ENCODE measurements around the gene FAM167B.

Gene FAM167B

DNA sequence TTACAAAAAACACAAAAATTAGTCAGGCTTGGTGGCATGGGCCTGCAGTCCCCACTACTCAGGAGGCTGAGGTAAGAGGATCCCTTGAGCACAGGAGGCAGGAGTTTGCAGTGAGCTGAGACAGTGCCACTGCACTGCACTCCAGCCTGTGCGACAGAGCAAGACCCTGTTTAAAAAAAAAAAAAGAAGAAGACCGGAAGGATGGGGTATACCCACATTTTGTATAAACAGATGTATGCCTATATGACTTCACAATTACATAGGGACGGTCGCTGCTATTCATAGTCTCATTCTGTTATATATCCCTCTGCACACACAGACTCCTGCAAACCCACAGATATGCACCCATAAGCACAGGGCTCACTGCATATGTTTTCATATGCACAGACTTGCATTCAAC is 16.7 kb downstream of the FAM167B start:
- DNase-seq (ENCODE audit: low spot score) = no peak
- no peak overlapping the region for H3K27ac ChIP-seq
- H3K4me3 ChIP-seq = no peak overlapping the region
- TF ChIP-seq, protein P1, sequence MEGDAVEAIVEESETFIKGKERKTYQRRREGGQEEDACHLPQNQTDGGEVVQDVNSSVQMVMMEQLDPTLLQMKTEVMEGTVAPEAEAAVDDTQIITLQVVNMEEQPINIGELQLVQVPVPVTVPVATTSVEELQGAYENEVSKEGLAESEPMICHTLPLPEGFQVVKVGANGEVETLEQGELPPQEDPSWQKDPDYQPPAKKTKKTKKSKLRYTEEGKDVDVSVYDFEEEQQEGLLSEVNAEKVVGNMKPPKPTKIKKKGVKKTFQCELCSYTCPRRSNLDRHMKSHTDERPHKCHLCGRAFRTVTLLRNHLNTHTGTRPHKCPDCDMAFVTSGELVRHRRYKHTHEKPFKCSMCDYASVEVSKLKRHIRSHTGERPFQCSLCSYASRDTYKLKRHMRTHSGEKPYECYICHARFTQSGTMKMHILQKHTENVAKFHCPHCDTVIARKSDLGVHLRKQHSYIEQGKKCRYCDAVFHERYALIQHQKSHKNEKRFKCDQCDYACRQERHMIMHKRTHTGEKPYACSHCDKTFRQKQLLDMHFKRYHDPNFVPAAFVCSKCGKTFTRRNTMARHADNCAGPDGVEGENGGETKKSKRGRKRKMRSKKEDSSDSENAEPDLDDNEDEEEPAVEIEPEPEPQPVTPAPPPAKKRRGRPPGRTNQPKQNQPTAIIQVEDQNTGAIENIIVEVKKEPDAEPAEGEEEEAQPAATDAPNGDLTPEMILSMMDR (IDR thresholded peaks at IDR 0.05) = no peak

DNA sequence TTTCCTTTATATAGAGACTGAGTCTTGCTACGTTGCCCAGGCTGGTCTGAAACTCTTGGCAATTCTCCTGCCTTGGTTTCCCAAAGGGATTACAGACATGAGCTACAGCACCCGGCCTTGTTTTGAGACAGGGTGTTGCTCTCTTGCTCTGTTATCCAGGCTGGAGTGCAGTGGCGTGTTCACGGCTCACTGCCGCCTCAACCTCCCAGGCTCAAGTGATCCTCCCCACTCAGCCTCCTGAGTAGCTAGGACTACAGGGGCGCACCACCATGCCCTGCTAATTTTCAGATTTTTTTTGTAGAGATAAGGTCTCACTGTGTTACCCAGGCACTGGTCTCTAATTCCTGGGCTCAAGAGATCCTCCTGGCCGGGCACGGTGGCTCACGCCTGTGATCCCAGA is 18.8 kb downstream of the FAM167B start:
- no peak for DNase-seq (ENCODE audit: low spot score)
- no peak overlapping the region for H3K4me3 ChIP-seq
- TF ChIP-seq, protein P1 (IDR thresholded peaks at IDR 0.05) = no peak
- no peak overlapping the region for H3K27ac ChIP-seq

DNA sequence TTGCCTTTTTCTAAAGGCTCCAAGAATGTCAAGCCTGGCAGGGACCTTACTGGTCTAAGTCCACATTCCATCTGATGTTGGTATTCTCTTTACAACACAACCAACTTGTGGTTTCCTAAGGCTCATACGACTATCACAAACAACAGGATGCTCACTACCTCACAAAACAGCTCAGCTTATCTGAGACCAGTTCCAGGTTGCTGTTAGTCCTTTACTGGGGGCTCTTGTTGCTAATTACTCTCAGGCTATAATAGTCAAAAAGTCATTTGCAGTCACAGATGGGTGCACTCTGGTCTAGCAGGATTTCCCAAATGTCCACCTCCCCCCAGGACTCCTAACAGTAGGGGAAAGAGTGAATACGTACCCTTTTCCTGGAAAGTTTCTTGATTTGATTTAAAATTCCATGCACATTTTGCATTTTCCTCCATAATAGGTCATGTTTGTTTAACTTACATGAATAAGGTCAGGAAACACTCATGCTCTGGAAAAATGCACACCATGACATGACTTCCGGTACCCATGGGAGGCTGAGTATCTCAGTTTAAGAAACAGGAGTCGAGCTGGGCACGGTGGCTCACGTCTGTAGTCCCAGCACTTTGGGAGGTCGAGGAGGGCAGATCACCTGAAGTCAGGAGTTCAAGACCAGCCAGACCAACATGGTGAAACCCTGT is 20.0 kb downstream of the FAM167B start:
- Histone ChIP-seq H3K4me3 (no peak overlapping the region), H3K27ac (peak overlapping the region in 1 of 2 donors; percentile 19)
- DNase-seq (ENCODE audit: low spot score) = no peak
- TF ChIP-seq, protein P1 (IDR thresholded peaks at IDR 0.05) = no peak

DNA sequence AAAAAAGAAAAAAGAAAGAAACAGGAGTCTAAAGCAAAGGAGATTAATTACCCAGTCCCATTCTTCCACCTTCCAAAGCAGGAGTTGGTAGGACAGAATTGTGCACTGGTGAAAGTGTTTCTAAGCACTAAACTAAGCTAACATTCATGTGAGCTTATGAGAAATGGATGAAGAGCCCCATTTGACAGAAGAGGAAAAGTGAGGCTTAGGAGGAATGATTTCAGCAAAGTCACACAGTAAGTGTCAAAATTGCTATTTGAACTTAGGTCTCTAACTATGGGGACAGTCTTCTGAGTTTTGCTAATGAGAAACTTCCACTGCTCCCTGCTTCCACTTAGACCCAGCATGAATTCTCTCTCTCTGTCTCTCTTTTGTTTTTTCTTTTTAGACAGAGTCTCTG is 22.7 kb downstream of the FAM167B start:
- TF ChIP-seq, protein P1 (IDR thresholded peaks at IDR 0.05) = no peak
- H3K27ac ChIP-seq = no peak overlapping the region
- DNase-seq (ENCODE audit: low spot score) = no peak
- H3K4me3 ChIP-seq = no peak overlapping the region

DNA sequence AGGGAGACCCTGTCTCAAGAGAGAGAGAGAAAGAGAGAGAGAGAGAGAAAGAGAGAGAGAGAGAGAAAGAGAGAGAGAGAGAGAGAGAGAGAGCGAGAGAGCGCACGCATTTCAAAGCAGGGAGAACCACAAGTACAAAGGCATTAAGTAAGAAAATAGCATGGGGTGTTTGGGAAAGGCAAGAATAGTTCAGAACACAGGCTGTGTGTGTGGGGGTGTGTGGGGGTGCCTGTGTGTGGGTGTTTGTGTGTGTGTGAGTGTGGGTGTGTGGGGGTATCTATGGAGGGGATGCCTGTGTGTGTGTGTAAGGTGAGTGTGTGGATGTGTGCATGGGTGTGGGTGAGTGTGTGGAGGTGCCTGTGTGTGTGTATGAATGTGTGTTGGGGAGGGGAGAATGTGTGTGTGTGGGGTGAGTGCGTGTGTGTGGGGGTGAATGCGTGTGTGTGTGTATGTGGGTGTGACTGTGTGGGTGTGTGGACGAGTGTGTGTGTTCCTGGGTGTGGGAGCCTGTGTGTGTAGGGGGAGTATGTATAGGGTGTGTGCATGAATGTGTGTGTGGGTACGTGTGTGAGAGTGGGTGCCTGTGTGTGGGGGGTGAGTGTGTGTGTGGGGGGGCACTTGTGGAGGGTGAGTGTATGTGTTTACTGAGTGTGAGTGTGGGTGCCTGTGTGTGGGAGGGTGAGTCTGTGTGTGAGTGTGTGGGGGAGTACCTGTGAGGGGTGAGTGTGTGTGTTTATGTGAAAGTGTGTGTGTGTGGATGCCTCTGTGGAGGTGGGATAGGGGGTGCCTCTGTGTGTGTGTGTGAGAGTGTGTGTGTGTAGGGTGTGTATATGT is 25.8 kb downstream of the FAM167B start:
- no peak for DNase-seq (ENCODE audit: low spot score)
- H3K4me3 ChIP-seq = no peak overlapping the region
- H3K27ac ChIP-seq = no peak overlapping the region
- TF ChIP-seq, protein P1 (IDR thresholded peaks at IDR 0.05) = no peak

DNA sequence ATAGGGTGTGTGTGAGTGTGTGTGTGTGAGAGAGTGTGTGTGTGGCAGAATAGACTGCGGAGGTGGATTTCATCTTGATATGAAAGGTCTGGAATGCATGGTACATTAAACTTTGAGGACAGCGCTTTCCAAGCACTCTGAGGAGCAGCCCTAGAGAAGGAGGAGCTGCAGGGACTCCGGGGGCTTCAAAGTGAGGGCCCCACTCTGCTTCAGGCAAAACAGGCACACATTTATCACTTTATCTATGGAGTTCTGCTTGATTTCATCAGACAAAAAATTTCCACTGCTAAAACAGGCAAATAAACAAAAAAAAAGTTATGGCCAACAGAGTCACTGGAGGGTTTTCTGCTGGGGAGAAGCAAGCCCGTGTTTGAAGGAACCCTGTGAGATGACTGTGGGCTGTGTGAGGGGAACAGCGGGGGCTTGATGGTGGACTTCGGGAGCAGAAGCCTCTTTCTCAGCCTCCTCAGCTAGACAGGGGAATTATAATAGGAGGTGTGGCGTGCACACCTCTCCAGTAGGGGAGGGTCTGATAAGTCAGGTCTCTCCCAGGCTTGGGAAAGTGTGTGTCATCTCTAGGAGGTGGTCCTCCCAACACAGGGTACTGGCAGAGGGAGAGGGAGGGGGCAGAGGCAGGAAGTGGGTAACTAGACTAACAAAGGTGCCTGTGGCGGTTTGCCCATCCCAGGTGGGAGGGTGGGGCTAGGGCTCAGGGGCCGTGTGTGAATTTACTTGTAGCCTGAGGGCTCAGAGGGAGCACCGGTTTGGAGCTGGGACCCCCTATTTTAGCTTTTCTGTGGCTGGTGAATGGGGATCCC is 26.6 kb downstream of the FAM167B start:
- Histone ChIP-seq H3K27ac (no peak overlapping the region), H3K4me3 (no peak overlapping the region)
- DNase-seq (ENCODE audit: low spot score) = no peak
- TF ChIP-seq, protein P1 (IDR thresholded peaks at IDR 0.05) = no peak
